ENCODE results near the gene CMC1.

Gene CMC1

GRCh38 chr3:28315711-28316110 is 74.3 kb downstream of the CMC1 start:
- in situ Hi-C loops (cut with HindIII; ENCODE audit: low sequenced_read_pairs), result no loop called here
- no peak for DNase-seq (ENCODE audit: low read depth)
- no peak overlapping the region for H3K4me3 ChIP-seq (ENCODE audit: low read depth, low read length)
- no peak for TF ChIP-seq CTCF (IDR thresholded peaks at IDR 0.05; ENCODE audit: low read depth, low read length, missing control alignments)

- in situ Hi-C loops (cut with HindIII; ENCODE audit: low sequenced_read_pairs), result no loop called here
- no peak overlapping the region for H3K4me3 ChIP-seq (ENCODE audit: low read depth, low read length)
- no peak for DNase-seq (ENCODE audit: low read depth)
- TF ChIP-seq CTCF (IDR thresholded peaks at IDR 0.05; ENCODE audit: low read depth, low read length, missing control alignments), result no peak
Measured at GRCh38 chr3:28316226-28316625, 74.8 kb downstream of the CMC1 start.

- no peak overlapping the region for H3K4me3 ChIP-seq (ENCODE audit: low read depth, low read length)
- TF ChIP-seq CTCF (IDR thresholded peaks at IDR 0.05; ENCODE audit: low read depth, low read length, missing control alignments), result peak; percentile 61
- in situ Hi-C loops (cut with HindIII; ENCODE audit: low sequenced_read_pairs), result no loop called here
- DNase-seq (ENCODE audit: low read depth), result no peak
Measured at GRCh38 chr3:28317438-28318022, 76.1 kb downstream of the CMC1 start.

- no peak for DNase-seq (ENCODE audit: low read depth)
- no peak overlapping the region for H3K4me3 ChIP-seq (ENCODE audit: low read depth, low read length)
- no peak for TF ChIP-seq CTCF (IDR thresholded peaks at IDR 0.05; ENCODE audit: low read depth, low read length, missing control alignments)
- in situ Hi-C loops (cut with HindIII; ENCODE audit: low sequenced_read_pairs), result no loop called here
Measured at GRCh38 chr3:28320981-28321380, 79.6 kb downstream of the CMC1 start.

- no peak overlapping the region for H3K4me3 ChIP-seq (ENCODE audit: low read depth, low read length)
- in situ Hi-C loops (cut with HindIII; ENCODE audit: low sequenced_read_pairs), result no loop called here
- peak; percentile 62 for DNase-seq (ENCODE audit: low read depth)
- no peak for TF ChIP-seq CTCF (IDR thresholded peaks at IDR 0.05; ENCODE audit: low read depth, low read length, missing control alignments)
Measured at GRCh38 chr3:28322464-28322863, 81.0 kb downstream of the CMC1 start.

- H3K4me3 ChIP-seq (ENCODE audit: low read depth, low read length), result no peak overlapping the region
- in situ Hi-C loops (cut with HindIII; ENCODE audit: low sequenced_read_pairs), result no loop called here
- TF ChIP-seq CTCF (IDR thresholded peaks at IDR 0.05; ENCODE audit: low read depth, low read length, missing control alignments), result no peak
- DNase-seq (ENCODE audit: low read depth), result no peak
Measured at GRCh38 chr3:28326458-28326926, 85.1 kb downstream of the CMC1 start.

Measured in astrocyte of the cerebellum (primary cell).